H1 (cell line): Measurements from ENCODE around the gene MAFF. TPM values are rescaled to one million over a fixed set of nuclear protein-coding genes. Genes with fewer than 3 reads are reported as not detected.

Source experiments
- CTCF ChIA-PET: fragments of 300-600 bp; sonication (Branson Sonifier 250); formaldehyde crosslinking; loops from one replicate; lab custom pipeline; 2021; ENCODE audit not compliant: partially characterized antibody; lab: Charles Lee
- POLR2A ChIA-PET: fragments of 300-600 bp; sonication (Branson Sonifier 250); formaldehyde crosslinking; loops from one replicate; lab custom pipeline; 2021; ENCODE audit warnings: inconsistent platforms; ENCODE audit not compliant: partially characterized antibody; lab: Charles Lee
- DNase-seq, 2 experiments: peaks; one replicate each; pipeline versions ENCODE4 v3.0.0 to v3.0.0-alpha.2; 2010 to 2022; ENCODE audit warnings: low spot score in 2 of 2, low read depth in 1 of 2, mixed read lengths in 1 of 2
- FAIRE-seq: peaks from 2 replicates; lab custom pipeline; 2011; peaks lifted over from hg19 to GRCh38; lab: Jason Lieb, UNC
- H2AFZ ChIP-seq: 2 replicates; pipeline ENCODE4 v1.8.1; 2012; ENCODE audit warnings: low read length, inconsistent platforms
- H2AK5ac ChIP-seq: 2 replicates; pipeline ENCODE4 v1.6.1; 2013; ENCODE audit warnings: low read depth, low read length
- H2BK120ac ChIP-seq: replicated peaks from 2 replicates; pipeline ENCODE3; 2013; ENCODE audit warnings: low read depth, low read length, inconsistent platforms
- H2BK12ac ChIP-seq: 2 replicates; pipeline ENCODE4 v1.6.1; 2013; ENCODE audit warnings: low read depth, low read length
- H2BK15ac ChIP-seq: 2 replicates; pipeline ENCODE4 v1.6.1; 2013; ENCODE audit warnings: low read length
- H2BK20ac ChIP-seq: 2 replicates; pipeline ENCODE4 v1.6.1; 2013; ENCODE audit warnings: low read length
- H2BK5ac ChIP-seq: 2 replicates; pipeline ENCODE4 v1.6.1; 2013; ENCODE audit warnings: low read depth, low read length
- H3K14ac ChIP-seq: 2 replicates; pipeline ENCODE4 v1.6.1; 2013; ENCODE audit warnings: inconsistent platforms; ENCODE audit not compliant: insufficient read length
- H3K18ac ChIP-seq: 2 replicates; pipeline ENCODE4 v1.6.1; 2013; ENCODE audit warnings: low read length; ENCODE audit errors: extremely low read depth
- H3K23ac ChIP-seq: 2 replicates; pipeline ENCODE4 v1.6.1; 2013; ENCODE audit warnings: inconsistent platforms; ENCODE audit not compliant: insufficient read length
- H3K23me2 ChIP-seq: 2 replicates; pipeline ENCODE4 v1.6.1; 2013; ENCODE audit warnings: low read depth, low read length
- H3K27ac ChIP-seq: 2 replicates; pipeline ENCODE4 v1.6.1; 2011; ENCODE audit warnings: low read depth, low read length, inconsistent platforms
- H3K27me3 ChIP-seq, 4 experiments: replicated peaks in 1 of 4; 1 replicate in 1 of 4; 2 replicates in 3 of 4; pipeline versions ENCODE4 v1.6.1 to v1.8.1; 2011 to 2013; ENCODE audit warnings: low read length in 3 of 4, mild to moderate bottlenecking in 3 of 4, inconsistent platforms in 2 of 4, mixed read lengths in 2 of 4, moderate library complexity in 1 of 4; ENCODE audit not compliant: control insufficient read depth in 3 of 4, insufficient read depth in 3 of 4; ENCODE audit errors: extremely low read depth in 1 of 4
- H3K36me3 ChIP-seq, 4 experiments: 2 replicates each; pipeline versions ENCODE4 v1.6.1 to v1.8.1; 2011 to 2013; ENCODE audit warnings: mild to moderate bottlenecking in 4 of 4, low read length in 3 of 4, moderate library complexity in 2 of 4, control low read depth in 1 of 4, inconsistent platforms in 1 of 4; ENCODE audit not compliant: insufficient read depth in 4 of 4, control insufficient read depth in 2 of 4
- H3K4ac ChIP-seq: replicated peaks from 2 replicates; pipeline ENCODE3; 2013; ENCODE audit warnings: low read length, low read depth, mixed read lengths, inconsistent platforms; ENCODE audit not compliant: insufficient read length
- H3K4me1 ChIP-seq, 4 experiments: replicated peaks in 1 of 4; 1 replicate in 1 of 4; 2 replicates in 3 of 4; pipeline versions ENCODE4 v1.6.1 to v1.8.1; 2011 to 2013; ENCODE audit warnings: low read length in 3 of 4, inconsistent platforms in 2 of 4, mixed read lengths in 1 of 4; ENCODE audit not compliant: insufficient read depth in 4 of 4, control insufficient read depth in 3 of 4
- H3K4me2 ChIP-seq, 2 experiments: 2 replicates each; pipeline versions ENCODE4 v1.6.1 to v1.8.1; 2011 to 2013; ENCODE audit warnings: low read depth in 2 of 2, low read length in 2 of 2, control low read depth in 1 of 2, inconsistent platforms in 1 of 2, mild to moderate bottlenecking in 1 of 2; ENCODE audit not compliant: insufficient read depth in 1 of 2
- H3K4me3 ChIP-seq, 4 experiments: fragments of 200-600, 300-600 bp in 1 of 4; sonication (generic), shearing (Covaris generic), sonication (Bioruptor Twin) in 1 of 4; 2 replicates each; pipeline versions ENCODE4 v1.5.1 to v1.8.1; 2011 to 2016; ENCODE audit warnings: low read length in 4 of 4, low read depth in 3 of 4, control low read depth in 2 of 4, inconsistent platforms in 2 of 4, mild to moderate bottlenecking in 2 of 4, mixed read lengths in 1 of 4, moderate library complexity in 1 of 4; ENCODE audit not compliant: insufficient read depth in 2 of 4; ENCODE audit errors: extremely low read depth in 1 of 4
- H3K56ac ChIP-seq: replicated peaks from 2 replicates; pipeline ENCODE3; 2013; ENCODE audit warnings: low read depth, mild to moderate bottlenecking, mixed read lengths, low read length, inconsistent platforms; ENCODE audit not compliant: insufficient read length
- H3K79me1 ChIP-seq: 2 replicates; pipeline ENCODE4 v1.6.1; 2013; ENCODE audit warnings: low read depth, low read length, control low read depth
- H3K79me2 ChIP-seq, 2 experiments: 2 replicates each; pipeline versions ENCODE4 v1.6.1 to v1.8.1; 2012 to 2013; ENCODE audit warnings: low read length in 2 of 2, mild to moderate bottlenecking in 2 of 2, inconsistent platforms in 1 of 2; ENCODE audit not compliant: insufficient read depth in 2 of 2, control insufficient read depth in 1 of 2
- H3K9ac ChIP-seq, 4 experiments: replicated peaks in 1 of 4; 1 replicate in 1 of 4; 2 replicates in 3 of 4; pipeline versions ENCODE4 v1.6.1 to v1.8.1; 2011 to 2013; ENCODE audit warnings: low read depth in 3 of 4, low read length in 3 of 4, control low read depth in 2 of 4, mild to moderate bottlenecking in 2 of 4, moderate library complexity in 2 of 4, inconsistent platforms in 1 of 4; ENCODE audit errors: extremely low read depth in 1 of 4
- H3K9me3 ChIP-seq, 2 experiments: 2 replicates each; pipeline versions ENCODE4 v1.6.1 to v1.8.1; 2012 to 2013; ENCODE audit warnings: mild to moderate bottlenecking in 2 of 2, moderate library complexity in 2 of 2, control low read depth in 1 of 2, inconsistent platforms in 1 of 2, low read depth in 1 of 2, low read length in 1 of 2, mixed read lengths in 1 of 2; ENCODE audit not compliant: insufficient read depth in 2 of 2
- H4K20me1 ChIP-seq, 2 experiments: replicated peaks in 1 of 2; 2 replicates each; pipeline versions ENCODE3 to v1.8.1; 2011 to 2013; ENCODE audit warnings: inconsistent platforms in 2 of 2, low read length in 2 of 2, mild to moderate bottlenecking in 1 of 2; ENCODE audit not compliant: insufficient read depth in 2 of 2, control insufficient read depth in 1 of 2
- H4K5ac ChIP-seq: 2 replicates; pipeline ENCODE4 v1.6.1; 2013; ENCODE audit warnings: low read length, low read depth, mixed read lengths, inconsistent platforms; ENCODE audit not compliant: insufficient read length
- H4K8ac ChIP-seq: 2 replicates; pipeline ENCODE4 v1.8.0; 2013; ENCODE audit warnings: mild to moderate bottlenecking, moderate library complexity, low read length, inconsistent platforms; ENCODE audit not compliant: insufficient read depth; ENCODE audit errors: extremely low read depth
- H4K91ac ChIP-seq: replicated peaks from 2 replicates; pipeline ENCODE3; 2013; ENCODE audit warnings: low read length, mixed read lengths, inconsistent platforms; ENCODE audit not compliant: insufficient read length
- ATF2 ChIP-seq: IDR thresholded peaks from 2 replicates; pipeline ENCODE4 v1.6.1; 2012; ENCODE audit warnings: low read length, inconsistent platforms
- BRCA1 ChIP-seq: IDR thresholded peaks from 2 replicates; pipeline ENCODE4 v1.6.1; 2012; ENCODE audit warnings: low read depth, low read length, improper control_type of control experiment
- CHD2 ChIP-seq: IDR thresholded peaks from 2 replicates; pipeline ENCODE4 v1.6.1; 2012; ENCODE audit warnings: low read length, improper control_type of control experiment
- GTF2F1 ChIP-seq: IDR thresholded peaks from 2 replicates; pipeline ENCODE4 v1.6.1; 2012; ENCODE audit warnings: low read depth, low read length, improper control_type of control experiment, borderline replicate concordance
- KDM5A ChIP-seq: fragments of 200-600 bp; IDR thresholded peaks from 2 replicates; pipeline ENCODE4 v1.7.1; 2012; ENCODE audit warnings: mild to moderate bottlenecking, low read length, inconsistent platforms, mixed read lengths
- PHF8 ChIP-seq: fragments of 200-600 bp; sonication (generic); conservative IDR thresholded peaks from 2 replicates; pipeline ENCODE4 v1.7.1; 2012; ENCODE audit warnings: low read depth, mild to moderate bottlenecking, inconsistent platforms, low read length, moderate library complexity
- SP1 ChIP-seq: IDR thresholded peaks from 2 replicates; pipeline ENCODE4 v1.6.1; 2011; ENCODE audit warnings: low read depth, low read length
- SUZ12 ChIP-seq: fragments of 200-600 bp; sonication (generic); IDR thresholded peaks from 2 replicates; pipeline ENCODE4 v1.6.1; 2012; ENCODE audit warnings: mild to moderate bottlenecking, inconsistent platforms, low read length, moderate library complexity, mixed read lengths
- WGBS, 2 experiments: shearing (Covaris generic) in 1 of 2; methylation state at CpG; one replicate each; pipeline versions ENCODE4 v1.1.6 to v1.1.7; 2013 to 2015; ENCODE audit warnings: low lambda C conversion rate in 2 of 2, mixed read lengths in 2 of 2, inconsistent platforms in 1 of 2, low coverage in 1 of 2, missing lambda C conversion rate in 1 of 2; ENCODE audit not compliant: insufficient replicate concordance in 2 of 2, insufficient coverage in 1 of 2, insufficient read length in 1 of 2; ENCODE audit errors: extremely low coverage in 1 of 2, missing lambda C conversion rate in 1 of 2; 5-methylcytosine and 5-hydroxymethylcytosine counted together
- polyA plus RNA-seq, 7 experiments: library from polyadenylated mRNA; depleted of rRNA in 3 of 7; stranded (reverse) in 5 of 7; unstranded in 2 of 7; fragments of >200 nt in 5 of 7; fragments of 200-250 nt in 2 of 7; gene quantifications; 1 replicate in 5 of 7; 2 replicates in 1 of 7; 4 replicates in 1 of 7; pipeline versions ENCODE4 v1.2.1 to v1.2.3, GENCODE V29; 2011 to 2013; ENCODE audit warnings: missing spikeins in 2 of 7, mixed read lengths in 2 of 7
- total RNA-seq: library from RNA; stranded (reverse); fragmentation: NEBNext Ultra II Directional; extraction: Animal tissue kit (Norgen Biotek cat#: 25700); gene quantifications from 2 replicates; pipeline ENCODE4 v1.2.1, GENCODE V29; 2021
- TF ChIP-seq, protein P1 (sequence below): IDR thresholded peaks from 2 replicates; pipeline ENCODE4 v1.6.1; 2011; ENCODE audit warnings: low read length, improper control_type of control experiment

The MAFF gene
- total and polyA plus RNA-seq, 2 of the 8 experiments (the other 6 are each of a cell fraction or from before 2014, with no cell fraction given): 1.5 to 6.3 TPM

DNA sequence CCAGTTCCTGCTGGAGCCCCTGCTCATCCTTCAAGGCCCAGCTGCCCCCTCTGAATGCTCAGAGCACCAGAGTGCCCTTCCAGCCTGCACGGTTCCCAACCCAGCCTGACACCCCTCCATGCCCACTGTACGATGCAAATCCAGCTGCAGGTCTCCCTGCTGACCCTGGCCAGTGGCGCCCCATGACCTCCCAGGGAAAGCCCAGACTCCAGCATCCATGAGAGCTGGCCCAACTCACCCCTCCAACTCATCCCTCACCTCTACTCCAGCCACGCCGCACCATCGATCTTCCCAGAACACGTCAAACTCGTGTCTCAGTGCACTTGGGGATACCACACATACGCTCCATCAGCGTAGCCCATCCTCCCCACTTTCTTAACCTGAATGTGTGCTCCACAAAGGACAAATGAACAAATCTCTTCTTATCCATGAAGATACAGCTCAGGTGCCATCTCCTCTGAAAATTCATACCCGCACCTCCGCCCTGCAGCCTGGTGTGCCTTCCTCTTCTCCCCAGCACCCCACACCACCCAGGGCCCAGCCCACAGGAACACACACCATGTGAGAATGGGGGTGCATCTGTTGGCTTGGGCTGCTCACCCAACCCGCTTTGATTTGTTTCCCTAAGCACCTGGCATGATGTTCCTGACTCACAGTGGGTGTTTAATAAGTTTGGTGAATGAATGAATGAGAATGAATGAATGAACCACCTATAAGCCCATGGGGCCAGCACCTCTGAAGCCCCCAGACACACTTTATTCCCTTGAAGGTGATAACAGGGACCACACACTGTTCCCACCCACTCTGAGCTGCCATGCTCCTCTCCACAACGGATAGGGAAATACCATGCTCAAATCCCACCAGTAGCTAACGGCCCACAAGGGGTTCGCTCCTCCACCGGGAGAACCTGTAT lies 26.3 kb upstream of the MAFF start:
- Histone ChIP-seq H2BK5ac (peak overlapping the region; percentile 66), H2BK120ac (no peak overlapping the region), H3K27ac (no peak overlapping the region), H3K4ac (no peak overlapping the region), H3K56ac (no peak overlapping the region), H3K23ac (no peak overlapping the region), H2AFZ (no peak overlapping the region), H2BK15ac (no peak overlapping the region), H3K4me1 (peaks cover 0 to 10% (median 2%) of the 10 kb centered on the region in 4 experiments; a peak in 4 of 7 replicates), H3K9me3 (no peaks in the 10 kb centered on the region), H2BK12ac (peak overlapping the region; percentile 75; the same call in 1 of the 2 replicates), H3K14ac (no peak overlapping the region), H4K8ac (no peak overlapping the region; the same call in 1 of the 2 replicates), H3K4me2 (no peak overlapping the region), H4K91ac (no peak overlapping the region), H3K9ac (no peak overlapping the region), H3K27me3 (no peaks in the 10 kb centered on the region), H3K23me2 (no peaks in the 10 kb centered on the region), H4K5ac (no peak overlapping the region), H3K79me1 (no peaks in the 10 kb centered on the region), H3K36me3 (no peaks in the 10 kb centered on the region), H3K18ac (no peak overlapping the region; the same call in 1 of the 2 replicates), H3K4me3 (no peak overlapping the region), H4K20me1 (no peaks in the 10 kb centered on the region), H3K79me2 (no peaks in the 10 kb centered on the region), H2AK5ac (no peak overlapping the region), H2BK20ac (0 out of 2 replicates have a peak overlapping the region, but pooled peaks have one; percentile 18)
- ChIA-PET POLR2A (interaction anchor here (0.9 kb wide), 1 partner anchor 256 kb away, joined by 3 read pairs; no protein-coding TSS in a partner anchor), CTCF (interaction anchor here (0.7 to 3.9 kb wide), 11 partner anchors 9 to 123 kb away, joined by 3 to 24 read pairs (median 4); no protein-coding TSS in a partner anchor)
- FAIRE-seq: no peak
- 88% methylated on average over 17 of the region's 17 CpGs; no CpG with 5 or more reads in 1 of the 2 experiments for whole genome bisulfite sequencing, 2 experiments
- no peak for DNase-seq
- no peak for TF ChIP-seq BRCA1
- TF ChIP-seq CHD2: no peak
- no peak for TF ChIP-seq PHF8
- TF ChIP-seq, protein P1, sequence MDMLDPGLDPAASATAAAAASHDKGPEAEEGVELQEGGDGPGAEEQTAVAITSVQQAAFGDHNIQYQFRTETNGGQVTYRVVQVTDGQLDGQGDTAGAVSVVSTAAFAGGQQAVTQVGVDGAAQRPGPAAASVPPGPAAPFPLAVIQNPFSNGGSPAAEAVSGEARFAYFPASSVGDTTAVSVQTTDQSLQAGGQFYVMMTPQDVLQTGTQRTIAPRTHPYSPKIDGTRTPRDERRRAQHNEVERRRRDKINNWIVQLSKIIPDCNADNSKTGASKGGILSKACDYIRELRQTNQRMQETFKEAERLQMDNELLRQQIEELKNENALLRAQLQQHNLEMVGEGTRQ: no peak
- TF ChIP-seq ATF2: no peak
- no peak for TF ChIP-seq KDM5A
- no peak for TF ChIP-seq SUZ12
- no peak for TF ChIP-seq GTF2F1
- TF ChIP-seq SP1: no peak
